GM21723 (cell line): ENCODE results near the gene ADORA2A.

Experiments
- ATAC-seq: cut with Tn5 transposase; IDR thresholded peaks from one replicate; pipeline ENCODE4 v1.9.1; 2021; ENCODE audit warnings: mild to moderate bottlenecking, moderate library complexity; ENCODE audit not compliant: unreplicated experiment

Gene ADORA2A

DNA sequence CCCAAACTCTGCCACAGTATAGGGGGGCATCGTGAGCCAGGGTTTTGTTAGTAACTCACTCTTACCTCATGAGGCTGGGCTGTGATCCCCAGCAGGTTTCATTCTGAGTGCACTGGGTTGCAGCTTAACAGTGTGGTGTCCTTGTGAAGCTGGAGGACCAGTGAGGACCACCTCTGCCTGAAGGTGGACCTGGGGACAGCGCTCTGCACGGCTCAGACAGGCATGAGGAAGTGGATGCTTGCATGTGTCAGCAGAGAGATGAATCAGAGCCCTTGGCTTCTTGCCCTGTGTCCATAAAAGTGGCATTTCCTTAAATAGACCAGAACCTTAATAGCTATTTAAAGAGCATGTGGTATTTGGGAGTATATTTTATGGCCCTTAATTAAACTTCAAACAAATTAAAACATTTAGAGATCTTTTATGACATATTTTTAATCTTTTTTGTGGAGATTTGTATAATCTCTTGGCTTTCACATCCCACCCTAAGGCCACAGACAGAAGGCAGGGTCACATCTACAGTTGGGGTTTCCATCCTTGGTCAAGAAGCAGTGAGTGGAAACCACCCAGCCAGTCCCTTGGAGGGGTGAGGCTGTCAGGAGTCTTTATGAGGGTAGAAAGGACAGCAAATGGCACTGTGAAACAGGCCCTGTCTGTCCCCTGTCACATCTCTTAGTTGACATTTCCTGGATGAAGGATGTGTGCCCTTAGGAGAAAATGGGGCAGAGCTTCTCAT is 24.8 kb upstream of the ADORA2A start:
- no peak for ATAC-seq

DNA sequence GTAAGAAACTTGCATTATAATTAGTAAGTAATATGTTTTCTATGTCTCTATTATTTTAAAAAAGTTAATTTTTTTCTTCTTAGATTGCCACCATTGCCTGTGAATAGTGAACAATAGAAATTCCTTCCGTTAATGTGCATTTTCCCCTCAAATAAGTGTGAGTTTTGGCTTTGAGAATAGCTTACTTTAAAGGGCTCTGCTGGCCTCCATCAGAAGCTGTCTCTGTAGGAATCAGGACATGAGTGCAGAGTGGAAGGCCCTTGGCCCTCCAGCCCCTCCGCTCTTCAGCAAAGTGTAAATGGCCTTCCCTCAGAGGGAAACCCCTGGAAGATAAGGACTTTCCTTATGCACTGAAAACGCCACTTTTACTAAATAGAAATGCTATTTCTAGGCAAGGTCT is 24.1 kb upstream of the ADORA2A start:
- ATAC-seq, result no peak

DNA sequence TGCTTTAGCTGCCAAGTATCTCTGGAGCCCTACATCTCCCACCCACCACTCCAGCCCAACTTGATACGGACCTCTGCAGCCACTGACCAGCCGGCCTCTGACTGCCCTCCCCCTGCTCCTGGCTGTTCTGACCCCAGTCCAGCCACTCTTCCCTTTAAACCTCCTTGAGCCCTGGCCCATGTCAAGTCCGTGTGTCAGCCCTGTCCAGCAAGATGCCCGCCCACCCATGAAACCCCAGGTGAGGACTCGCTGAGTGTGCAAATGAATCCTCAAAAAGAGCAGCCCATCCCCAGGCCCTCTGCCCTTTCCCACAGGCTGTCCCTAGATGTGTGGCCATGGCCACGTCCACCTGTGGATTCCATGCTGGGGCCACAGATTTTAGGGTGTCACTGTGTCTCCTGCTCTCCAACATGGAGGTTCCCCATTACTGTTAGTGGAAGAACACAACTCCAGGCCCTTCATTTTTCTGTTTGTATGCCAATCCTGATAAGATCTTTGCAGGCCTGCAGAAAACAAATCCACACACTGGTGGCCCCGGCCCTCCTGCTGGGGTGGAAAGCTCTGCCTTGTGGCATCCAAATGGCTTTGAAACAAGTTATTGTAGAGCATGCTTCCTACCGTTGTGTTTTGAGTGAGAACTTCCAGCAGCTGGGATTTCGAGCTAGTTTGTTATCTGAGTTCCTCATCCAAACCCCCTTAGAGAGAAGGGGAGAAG is 22.7 kb upstream of the ADORA2A start:
- ATAC-seq, result no peak

DNA sequence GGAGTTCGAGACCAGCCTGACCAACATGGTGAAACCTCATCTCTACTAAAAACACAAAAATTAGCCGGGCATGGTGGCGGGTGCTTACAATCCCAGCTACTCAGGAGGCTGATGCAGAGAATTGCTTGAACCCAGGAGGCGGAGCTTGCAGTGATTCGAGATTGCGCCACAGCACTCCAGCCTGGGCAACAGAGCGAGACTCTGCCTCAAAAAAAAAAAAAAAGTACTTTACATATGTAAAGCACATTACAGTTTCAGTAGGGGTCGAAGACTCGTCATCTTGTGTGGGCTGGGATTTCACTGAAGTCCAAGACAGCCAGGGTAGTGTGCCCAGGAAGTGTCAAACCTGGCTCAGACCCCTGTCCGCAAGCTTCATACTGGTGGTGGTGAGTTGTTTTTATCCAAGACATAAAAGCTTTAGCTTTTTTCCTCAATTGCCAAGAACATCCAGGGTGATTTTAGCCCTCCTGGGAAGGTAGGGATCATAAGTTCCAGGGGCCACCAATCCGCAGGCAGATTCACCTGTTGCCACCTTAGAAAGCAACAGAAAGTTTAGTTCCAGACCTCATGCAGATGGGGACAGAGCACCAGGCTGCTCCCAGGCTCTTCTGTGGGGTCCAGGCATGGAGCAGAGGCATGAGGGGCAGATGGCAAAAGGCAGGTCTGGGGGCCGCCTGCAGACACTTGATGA is 21.6 kb upstream of the ADORA2A start:
- no peak for ATAC-seq

DNA sequence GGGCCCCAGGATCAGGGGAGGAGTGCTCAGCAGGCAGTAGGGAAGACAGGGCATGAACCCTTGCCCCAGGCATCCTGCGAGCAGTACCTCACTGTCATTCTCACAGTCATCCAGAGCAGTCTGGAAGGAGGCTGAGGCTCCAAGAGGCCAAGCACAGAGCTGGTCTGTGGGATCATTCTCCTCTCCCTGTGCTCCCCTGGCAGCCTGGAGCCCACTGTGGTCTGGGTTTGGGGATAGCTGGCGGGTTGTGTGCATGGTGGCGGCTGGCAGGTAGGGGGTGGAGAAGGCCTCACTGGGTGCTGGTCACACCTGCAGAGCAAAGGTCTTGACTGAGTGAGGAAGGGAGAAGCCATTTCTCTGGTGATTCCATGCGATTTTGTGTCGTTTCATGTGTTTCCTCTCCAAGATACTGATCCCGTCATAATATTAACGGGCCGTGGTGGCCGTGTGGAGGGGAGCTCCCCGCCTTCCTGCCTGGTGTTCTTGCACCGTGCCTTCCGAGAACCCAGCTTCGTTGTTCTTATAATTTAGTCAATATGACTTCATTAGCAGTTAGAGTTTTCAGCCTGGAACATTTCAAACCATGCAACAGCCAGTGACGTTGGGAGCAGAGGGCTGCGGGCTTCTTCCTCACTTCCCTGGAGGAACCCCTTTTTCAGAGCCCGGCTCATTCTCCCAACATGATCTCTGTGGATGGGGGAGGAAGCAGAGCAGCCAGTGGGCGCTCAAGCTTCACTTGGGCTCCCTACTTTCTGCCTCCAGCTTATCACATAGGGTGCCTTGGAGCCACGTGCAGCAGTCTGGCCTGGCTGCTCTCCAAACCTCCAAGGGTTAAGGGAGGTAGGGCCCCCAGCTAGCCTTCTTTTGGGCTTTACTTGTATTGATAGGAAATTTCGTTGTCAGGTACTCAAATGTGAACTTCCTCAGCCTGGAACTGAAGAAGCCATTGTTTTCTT is 20.8 kb upstream of the ADORA2A start:
- no peak for ATAC-seq

DNA sequence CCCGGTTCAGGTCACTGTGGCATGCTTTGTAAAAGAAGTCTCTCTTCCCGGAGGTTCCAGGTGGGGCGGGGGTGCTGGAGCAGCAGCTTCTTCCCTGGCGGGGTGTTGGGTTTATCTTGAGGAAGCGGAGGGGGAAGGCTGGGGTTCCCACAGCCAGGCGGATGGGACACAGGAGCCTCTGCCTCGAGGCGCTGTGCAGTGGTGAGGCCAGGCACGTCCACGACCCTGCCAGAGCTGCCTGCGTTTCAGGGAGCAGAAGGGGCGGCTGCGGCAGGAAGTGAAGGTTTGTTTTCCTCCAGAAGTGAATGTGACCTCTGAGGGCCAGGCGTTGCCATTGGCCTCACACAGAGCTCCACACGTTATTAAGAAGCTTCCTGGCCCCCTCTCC is 20.1 kb upstream of the ADORA2A start:
- no peak for ATAC-seq

DNA sequence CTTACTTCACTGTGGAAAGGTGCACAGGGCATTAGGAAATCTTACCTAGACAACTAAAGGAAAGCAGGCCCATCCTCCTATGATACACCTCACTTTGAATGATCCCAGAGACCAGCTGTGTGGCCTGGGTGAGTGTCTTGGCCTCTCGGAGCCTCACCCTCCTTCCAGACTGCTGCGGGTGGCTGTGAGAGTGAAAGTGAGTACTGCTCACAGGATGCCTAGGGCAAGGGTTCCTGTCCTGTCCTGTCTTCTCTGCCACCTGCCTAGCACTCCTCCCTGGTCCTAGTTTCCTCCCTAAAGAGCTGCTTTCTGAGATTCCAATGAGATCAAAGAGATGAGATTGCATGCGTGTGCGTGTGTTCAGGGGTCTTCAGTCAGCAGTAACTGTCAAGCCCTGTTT is 19.5 kb upstream of the ADORA2A start:
- no peak for ATAC-seq

DNA sequence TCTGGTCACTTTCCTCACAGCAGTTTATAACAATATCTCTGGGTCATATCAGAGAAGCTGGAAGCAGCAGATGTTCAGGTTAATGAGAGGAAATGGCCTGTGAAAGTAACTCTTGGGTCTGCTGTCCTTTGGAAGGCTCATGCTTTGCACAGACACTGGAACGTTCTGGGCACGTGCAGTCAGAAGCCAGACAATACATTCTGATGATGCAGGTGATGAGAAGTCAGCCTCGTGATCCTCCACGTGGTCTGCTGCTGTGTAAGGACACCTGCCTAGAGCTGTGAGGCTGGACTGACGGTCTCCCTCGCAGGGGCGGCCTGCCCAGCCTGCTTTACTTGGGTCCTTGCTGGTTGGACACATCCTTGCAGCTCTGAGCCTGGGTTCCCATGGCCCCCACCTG is 18.8 kb upstream of the ADORA2A start:
- no peak for ATAC-seq

DNA sequence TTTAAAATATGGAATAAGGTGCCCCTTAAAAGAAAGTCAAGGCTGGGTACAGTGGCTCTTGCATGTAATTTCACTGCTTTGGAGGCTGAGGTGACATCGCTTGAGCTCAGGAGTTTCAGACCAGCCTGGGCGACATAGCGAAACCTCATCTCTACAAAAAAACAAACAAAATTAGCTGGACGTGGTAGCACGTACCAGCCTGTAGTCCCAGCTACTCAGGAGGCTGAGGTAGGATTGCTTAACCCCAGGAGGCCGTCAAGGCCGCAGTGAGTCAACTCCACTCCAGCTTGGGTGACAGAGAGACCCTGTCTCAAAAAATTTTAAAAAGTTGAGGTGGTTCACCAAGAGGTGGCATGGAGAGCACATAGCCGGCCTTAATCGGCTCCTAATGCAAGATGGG is 17.7 kb upstream of the ADORA2A start:
- no peak for ATAC-seq

DNA sequence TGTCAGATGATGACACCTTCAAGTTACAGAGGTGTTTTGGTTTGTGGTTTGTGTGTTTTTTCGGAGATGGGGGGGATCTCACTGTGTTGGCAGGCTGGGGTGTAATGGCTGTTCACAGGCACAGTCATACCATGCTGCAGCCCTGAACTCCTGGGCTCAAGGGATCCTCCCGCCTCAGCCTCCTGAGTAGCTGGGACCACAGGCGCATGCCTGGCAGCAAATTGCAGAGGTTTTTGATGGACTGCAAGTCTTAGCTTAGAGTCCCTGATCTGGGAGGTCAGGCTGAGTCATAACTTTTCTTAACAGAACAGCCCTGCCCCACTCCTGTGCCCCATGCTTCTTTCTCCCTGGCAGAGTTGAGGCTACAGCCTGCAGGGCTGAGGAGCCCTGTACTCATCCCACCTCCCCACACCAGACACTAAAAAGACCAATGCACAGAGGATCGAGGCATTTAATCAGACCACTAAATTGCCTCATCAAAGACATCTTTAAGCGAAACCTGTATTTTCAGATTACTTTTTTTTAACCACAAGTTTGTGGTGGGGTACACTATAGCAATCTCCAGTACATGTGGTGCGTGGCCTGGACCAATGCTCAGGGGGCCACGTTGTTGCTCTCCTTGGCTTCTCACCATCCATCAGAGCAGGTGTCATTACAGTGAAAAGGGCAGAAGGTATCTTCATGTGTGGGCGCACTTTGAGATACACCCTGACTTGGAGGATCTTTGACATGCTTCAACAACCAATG is 17.1 kb upstream of the ADORA2A start:
- ATAC-seq, result no peak

DNA sequence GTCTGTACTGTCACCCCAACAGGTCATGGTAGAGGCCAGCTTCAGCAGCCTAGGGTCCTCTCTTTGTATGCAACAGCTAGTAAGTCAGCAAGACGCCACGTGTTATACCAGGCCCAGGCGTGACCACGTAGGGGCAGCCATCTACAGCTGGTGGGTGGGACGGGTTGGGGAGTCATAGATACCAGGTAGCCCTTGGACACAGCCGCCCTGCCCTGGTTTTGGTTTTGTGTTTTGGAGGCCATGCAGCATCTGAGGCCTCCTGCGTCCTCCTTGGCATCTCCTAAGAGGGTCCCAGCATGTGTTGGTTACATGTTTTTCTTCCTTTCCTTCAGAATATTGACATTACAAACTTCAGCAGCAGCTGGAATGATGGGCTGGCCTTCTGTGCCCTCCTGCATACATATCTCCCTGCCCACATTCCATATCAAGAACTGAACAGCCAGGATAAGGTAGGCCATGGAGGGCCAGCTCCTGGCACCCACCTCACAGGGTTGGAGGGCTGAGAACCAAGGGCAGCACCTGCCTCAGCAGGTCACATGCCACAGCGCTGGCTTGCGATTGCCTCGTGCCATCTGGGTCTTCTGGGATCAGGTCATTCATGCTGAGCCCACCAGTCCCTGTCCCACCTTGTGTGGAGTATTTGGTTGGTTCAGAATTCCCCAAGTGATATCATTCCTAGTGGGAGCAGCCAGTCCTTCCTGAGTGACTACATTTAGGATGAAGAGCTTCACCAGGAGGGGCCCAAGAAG is 16.0 kb upstream of the ADORA2A start:
- ATAC-seq, result no peak

DNA sequence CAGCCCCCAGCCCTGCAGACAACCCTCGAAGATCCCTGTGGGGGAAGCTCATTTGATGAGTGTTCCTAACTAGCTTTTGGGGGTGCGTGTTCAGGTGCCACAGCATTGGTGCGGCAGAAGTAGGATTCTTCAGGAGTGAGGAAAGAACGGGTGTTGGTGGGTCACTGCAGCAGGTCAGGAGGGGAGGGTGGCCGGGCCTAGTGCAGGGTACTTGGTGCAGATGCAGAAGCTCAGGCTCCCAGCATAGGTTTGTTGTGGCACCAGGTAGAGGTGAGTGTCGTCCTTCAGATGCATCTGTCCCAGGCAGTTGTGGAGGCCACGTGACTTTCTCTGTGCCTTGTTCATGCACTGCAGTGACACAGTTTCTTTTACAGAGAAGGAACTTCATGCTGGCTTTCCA is 15.1 kb upstream of the ADORA2A start:
- no peak for ATAC-seq

DNA sequence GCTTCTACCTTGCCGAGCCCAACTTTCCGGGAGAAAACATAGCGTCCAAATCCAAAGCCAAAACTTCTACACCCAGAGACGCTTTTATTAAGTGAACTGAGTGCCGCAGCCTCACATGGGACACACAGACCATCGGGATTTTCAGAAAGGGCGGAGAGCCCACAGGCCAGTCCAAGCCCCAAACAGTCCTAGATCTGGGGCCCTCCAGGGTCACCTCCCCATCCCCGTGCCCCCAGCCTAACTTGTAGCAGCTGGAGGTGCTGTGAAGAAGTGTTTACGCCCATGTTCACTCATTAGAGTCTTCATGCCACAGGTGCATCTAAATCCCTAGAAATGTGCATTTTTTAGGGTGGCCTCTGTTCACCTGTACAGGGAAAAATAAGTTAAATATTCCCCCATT is 14.1 kb upstream of the ADORA2A start:
- ATAC-seq, result no peak

DNA sequence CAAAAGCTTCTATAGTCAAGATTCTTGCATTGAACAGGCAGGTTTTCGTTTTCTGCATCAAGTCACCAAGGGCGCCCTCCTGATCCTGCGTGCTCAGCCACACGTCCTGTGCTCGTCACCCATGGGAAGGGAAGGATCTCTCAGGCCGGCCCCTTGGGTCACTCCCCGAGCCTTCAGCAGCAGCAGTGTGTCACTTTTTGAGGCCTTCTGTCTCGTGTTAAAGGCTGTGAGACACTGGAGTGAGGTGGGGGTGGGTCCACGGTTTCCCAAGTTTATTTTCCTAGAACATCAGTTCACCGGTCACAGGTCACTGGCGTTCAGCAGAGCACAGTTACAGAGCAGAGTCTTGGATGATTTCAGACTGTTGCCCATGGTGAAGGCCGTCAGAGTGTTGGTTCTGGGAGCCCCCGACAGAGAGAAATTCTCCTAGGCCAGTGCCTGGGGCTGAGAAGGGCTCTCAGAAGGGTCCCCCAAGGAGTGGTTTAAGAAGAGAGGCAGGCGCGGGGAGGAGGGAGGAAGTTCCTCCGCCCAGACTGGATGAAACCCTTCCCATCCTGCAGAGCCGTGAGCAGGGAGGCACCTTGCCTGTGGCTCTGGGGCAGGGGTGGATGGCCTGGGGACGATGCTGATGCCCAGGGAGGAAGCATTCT is 13.5 kb upstream of the ADORA2A start:
- ATAC-seq, result no peak

DNA sequence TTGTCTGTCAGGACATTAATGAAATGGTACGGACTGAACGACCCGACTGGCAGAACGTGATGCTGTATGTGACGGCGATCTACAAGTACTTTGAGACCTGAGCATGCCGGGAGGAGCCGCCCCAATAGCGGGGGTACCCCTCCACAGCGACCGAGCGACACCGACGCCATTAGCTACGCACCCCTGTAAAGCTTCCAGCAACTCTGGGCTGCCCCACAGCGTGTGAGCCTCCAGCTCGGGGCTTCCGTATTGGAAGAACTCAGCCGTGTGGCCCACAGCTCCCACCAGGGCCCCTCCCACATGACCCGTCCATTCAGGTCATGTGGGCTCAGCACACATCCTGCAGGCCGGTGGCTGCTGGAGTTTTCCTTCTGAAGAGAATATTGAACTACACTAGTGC is 12.9 kb upstream of the ADORA2A start:
- ATAC-seq, result no peak

DNA sequence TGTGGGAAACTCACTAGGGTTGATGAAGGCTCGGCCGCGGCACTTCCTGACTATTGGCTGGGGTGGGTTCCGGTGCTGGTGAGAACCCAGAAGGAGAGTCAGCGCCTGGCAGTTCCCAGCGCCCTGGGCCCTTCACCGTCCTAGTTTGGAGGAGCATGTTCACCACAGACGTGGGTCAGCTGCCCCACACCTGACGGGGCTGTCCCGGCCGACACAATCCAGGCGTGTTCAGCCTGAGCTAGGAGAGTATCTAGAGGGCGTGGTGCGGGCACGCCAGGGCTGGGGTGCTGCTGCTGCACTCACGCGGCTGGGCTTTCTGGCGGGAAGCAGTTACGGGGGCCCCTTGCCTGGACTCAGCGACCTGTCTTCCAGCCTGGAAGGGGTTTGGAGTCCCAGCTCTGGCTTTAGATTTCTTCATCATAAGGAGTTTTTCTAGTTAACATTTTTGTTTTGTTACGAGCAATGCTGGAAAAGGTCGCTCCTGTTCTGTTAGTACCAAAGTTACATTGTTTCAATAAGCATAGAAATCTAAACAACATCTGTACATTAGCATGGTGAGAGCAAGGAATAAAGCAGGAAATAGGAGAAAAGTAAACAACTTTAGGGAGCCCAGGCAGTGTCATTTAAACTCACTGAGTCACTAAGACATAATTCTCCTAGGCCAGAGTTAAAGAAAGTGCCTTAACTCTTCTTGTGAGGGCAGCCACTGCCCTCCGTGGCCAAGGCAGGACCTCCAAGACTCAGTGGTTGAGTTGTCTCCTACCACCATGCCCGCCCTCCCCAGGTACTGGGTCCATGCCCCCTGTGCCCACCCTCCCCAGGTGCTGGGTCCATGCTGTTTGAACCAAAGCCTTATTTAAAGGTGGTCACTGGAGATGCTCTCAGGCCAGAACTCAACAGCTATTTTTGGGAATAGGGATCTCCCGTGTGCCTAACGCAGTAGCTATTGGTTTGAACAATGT is 12.1 kb upstream of the ADORA2A start:
- no peak for ATAC-seq

DNA sequence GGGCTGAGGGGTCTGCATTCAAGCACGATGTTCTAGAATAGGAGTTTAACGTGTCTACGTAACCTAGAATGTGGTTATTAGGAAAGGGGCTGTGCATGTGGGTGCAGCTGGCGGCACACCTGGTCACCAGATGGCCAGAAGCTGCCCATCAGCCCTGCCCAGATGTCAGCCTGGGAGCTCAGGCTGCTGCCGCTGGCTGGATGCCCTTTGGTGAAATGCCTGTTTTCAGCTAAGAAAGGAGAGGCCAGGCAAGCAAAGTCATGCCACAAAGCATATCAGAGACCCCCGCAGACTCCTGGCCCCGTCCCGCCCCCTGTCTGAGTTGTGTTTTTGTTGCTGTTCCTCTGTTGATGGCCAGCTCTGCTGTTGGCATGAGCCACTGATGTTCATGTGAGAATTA is 11.3 kb upstream of the ADORA2A start:
- no peak for ATAC-seq

DNA sequence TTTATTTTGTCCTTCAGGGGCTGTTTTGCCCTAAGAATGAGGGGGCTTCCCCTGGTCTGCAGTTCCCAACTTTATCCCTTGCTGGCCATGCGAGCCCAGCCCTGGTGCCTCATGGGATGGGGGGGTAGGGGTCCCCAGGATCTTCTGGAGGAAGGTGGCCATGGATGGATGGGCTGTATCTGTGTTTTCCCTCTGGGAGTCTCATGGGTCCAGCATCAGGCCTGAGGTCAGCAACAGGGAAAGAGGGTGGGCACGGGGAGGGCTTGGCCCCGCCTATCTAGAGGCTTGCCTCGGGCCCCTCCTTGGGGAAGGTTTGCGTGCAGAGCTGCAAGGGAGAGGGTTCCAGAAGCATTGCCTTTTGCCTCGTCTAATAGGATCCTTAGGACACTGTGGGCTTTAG is 10.8 kb upstream of the ADORA2A start:
- ATAC-seq, result no peak
